Right lobe of liver (tissue), 6 donors: Measurements from ENCODE around the gene OBSCN. TPM values are rescaled to one million over a fixed set of nuclear protein-coding genes. Genes with fewer than 3 reads are reported as not detected.

Experiments
- ATAC-seq, 4 donors: fragments of 200-7000 bp; cut with Tn5 transposase; one replicate each; pipeline ENCODE4 v1.9.1; 2020; ENCODE audit warnings: mild to moderate bottlenecking in 4 of 4, moderate library complexity in 4 of 4
- DNase-seq, 3 donors: peaks; one replicate each; pipeline ENCODE4 v3.0.0-alpha.2; 2020
- H3K27ac ChIP-seq, 3 donors: fragments of 200-600 bp; one replicate each; pipeline ENCODE4 v1.8.0; 2022
- H3K27me3 ChIP-seq, 2 donors: fragments of 200-600 bp; one replicate each; pipeline ENCODE4 v1.8.0; 2022
- H3K36me3 ChIP-seq, 4 donors: fragments of 200-600 bp; sonication (generic) in 1 of 4; one replicate each; pipeline versions ENCODE4 v1.5.1 to v1.8.0; 2017 to 2022; ENCODE audit warnings: control low read depth in 1 of 4
- H3K4me1 ChIP-seq, 4 donors: fragments of 200-600 bp; sonication (generic) in 1 of 4; one replicate each; pipeline versions ENCODE4 v1.5.1 to v1.8.0; 2017 to 2022; ENCODE audit warnings: control low read depth in 1 of 4
- H3K4me3 ChIP-seq, 3 donors: fragments of 200-600 bp; one replicate each; pipeline ENCODE4 v1.8.0; 2022
- H3K9me3 ChIP-seq, 4 donors: fragments of 200-600 bp; sonication (generic) in 1 of 4; one replicate each; pipeline versions ENCODE4 v1.5.1 to v1.8.0; 2017 to 2022; ENCODE audit warnings: control low read depth in 1 of 4
- POLR2A ChIP-seq: fragments of 450-650 bp; IDR thresholded peaks from one replicate; pipeline ENCODE4 v1.6.1; 2017; ENCODE audit warnings: antibody characterized with exemption, mild to moderate bottlenecking
- WGBS: methylation state at CpG from one replicate; pipeline ENCODE4 v1.1.6; 2018; ENCODE audit warnings: low coverage, low lambda C conversion rate; ENCODE audit not compliant: insufficient coverage; ENCODE audit errors: missing lambda C conversion rate; 5-methylcytosine and 5-hydroxymethylcytosine counted together
- intact Hi-C, 2 donors: fragments of 100-400 bp; cut with DNase I; formaldehyde crosslinking; loops; one replicate each; pipeline versions ENCODE4 v1.11.2 to v1.14.1; 2022
- total RNA-seq, 6 experiments: library from RNA; depleted of rRNA in 2 of 6; stranded (reverse); fragments of >200 nt in 2 of 6; fragmentation: NEBNext Ultra II Directional in 3 of 6; extraction: Animal tissue kit (Norgen Biotek cat#: 25700) in 3 of 6; gene quantifications; one replicate each; pipeline versions ENCODE4 v1.1.0 to v1.2.4, GENCODE V29; 2016 to 2023
- TF ChIP-seq, protein P1 (sequence below), 4 donors: fragments of 200-600 bp in 3 of 4; fragments of 450-650 bp in 1 of 4; IDR thresholded peaks; one replicate each; pipeline versions ENCODE4 v1.5.1 to v1.8.0; 2016 to 2022; ENCODE audit warnings: antibody characterized with exemption in 4 of 4, mild to moderate bottlenecking in 2 of 4
- donor health status: DM: no; HTN: yes; CAD: no.
- donor health status: DM: no; HTN: no; CAD: no.
- donor health status: DM: no; HTN: no; CAD: no.
- donor health status: DM: no; HTN: yes; CAD: no.
- donor health status: DM: no; HTN: yes; CAD: no.

The OBSCN gene
- total RNA-seq, 6 experiments from 2014 or later = 0.43 to 3.5 (median 2.0) TPM

DNA sequence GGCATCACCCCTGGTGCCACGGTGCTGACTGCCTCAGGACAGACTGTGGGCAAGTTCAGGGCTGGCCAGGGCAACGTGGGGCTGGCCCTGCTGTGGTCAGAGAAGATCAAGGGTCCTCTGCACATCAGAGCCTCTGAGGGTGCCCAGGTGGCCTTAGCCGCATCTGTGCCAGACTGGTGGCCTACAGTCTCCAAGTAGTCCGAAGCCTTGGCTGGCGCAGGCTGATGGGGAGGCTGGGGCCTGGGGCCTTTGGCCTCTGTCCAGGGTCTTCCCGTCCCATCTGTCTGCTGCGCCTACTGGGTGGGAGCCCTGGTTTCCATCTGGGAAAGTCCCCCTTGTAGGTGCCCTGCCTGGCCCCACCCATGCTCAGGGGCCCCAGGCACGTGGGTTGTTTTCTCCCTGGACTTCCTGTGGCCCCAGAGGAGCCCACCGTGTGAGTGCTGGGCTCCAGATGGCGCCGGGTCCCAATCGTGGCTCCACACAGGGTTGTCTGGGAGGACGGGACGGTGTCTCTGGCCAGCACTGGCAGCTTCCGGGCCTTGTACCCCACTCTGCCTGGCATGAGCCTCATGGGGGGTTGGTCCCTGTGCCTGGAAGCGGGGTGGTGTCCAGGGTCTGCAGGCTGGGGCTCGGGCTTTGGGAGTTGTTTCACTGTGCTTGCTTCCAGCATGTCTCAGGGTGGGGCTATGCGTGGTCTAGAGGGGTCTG, 32.4 kb upstream of the OBSCN start:
- ATAC-seq (no peak), DNase-seq (no peak)
- Histone ChIP-seq H3K27ac (no peak overlapping the region), H3K9me3 (no peaks in the 10 kb centered on the region), H3K36me3 (peaks cover 0 to 4% (median 0%) of the 10 kb centered on the region in 4 donors), H3K27me3 (no peaks in the 10 kb centered on the region), H3K4me3 (no peak overlapping the region), H3K4me1 (no peaks in the 10 kb centered on the region)
- intact Hi-C loops = no loop called here
- no peak for TF ChIP-seq POLR2A
- TF ChIP-seq, protein P1, sequence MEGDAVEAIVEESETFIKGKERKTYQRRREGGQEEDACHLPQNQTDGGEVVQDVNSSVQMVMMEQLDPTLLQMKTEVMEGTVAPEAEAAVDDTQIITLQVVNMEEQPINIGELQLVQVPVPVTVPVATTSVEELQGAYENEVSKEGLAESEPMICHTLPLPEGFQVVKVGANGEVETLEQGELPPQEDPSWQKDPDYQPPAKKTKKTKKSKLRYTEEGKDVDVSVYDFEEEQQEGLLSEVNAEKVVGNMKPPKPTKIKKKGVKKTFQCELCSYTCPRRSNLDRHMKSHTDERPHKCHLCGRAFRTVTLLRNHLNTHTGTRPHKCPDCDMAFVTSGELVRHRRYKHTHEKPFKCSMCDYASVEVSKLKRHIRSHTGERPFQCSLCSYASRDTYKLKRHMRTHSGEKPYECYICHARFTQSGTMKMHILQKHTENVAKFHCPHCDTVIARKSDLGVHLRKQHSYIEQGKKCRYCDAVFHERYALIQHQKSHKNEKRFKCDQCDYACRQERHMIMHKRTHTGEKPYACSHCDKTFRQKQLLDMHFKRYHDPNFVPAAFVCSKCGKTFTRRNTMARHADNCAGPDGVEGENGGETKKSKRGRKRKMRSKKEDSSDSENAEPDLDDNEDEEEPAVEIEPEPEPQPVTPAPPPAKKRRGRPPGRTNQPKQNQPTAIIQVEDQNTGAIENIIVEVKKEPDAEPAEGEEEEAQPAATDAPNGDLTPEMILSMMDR (IDR thresholded peaks at IDR 0.05) = no peak
- 100% methylated on average over 1 of the region's 18 CpGs for WGBS

DNA sequence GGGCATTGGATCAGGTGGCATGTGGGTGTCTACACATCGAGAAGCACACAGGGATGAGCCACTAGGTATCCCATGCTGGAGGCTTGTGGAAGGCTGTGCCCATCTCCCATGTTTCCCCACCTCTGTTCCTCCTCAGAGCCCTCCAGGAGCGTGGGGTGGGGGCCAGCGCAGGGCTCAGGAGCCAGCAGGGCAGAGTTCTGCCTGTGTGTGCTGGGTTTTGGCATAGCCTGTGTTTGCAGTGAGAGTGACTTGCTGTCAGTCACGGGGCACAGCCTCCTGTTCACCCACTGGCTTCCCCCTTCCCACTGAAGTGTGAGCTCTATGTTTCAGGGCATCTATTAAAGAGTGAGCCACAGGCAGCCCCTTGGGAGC, 31.8 kb upstream of the OBSCN start:
- Histone ChIP-seq H3K4me1 (no peaks in the 10 kb centered on the region), H3K4me3 (no peak overlapping the region), H3K27ac (no peak overlapping the region), H3K27me3 (no peaks in the 10 kb centered on the region), H3K36me3 (peaks cover 0 to 4% (median 0%) of the 10 kb centered on the region in 4 donors), H3K9me3 (no peaks in the 10 kb centered on the region)
- no peak for TF ChIP-seq POLR2A
- TF ChIP-seq, protein P1 (IDR thresholded peaks at IDR 0.05) = no peak
- ATAC-seq (no peak), DNase-seq (no peak)
- intact Hi-C loops = no loop called here
- no CpG with 5 or more reads among the region's 4 CpGs for WGBS

DNA sequence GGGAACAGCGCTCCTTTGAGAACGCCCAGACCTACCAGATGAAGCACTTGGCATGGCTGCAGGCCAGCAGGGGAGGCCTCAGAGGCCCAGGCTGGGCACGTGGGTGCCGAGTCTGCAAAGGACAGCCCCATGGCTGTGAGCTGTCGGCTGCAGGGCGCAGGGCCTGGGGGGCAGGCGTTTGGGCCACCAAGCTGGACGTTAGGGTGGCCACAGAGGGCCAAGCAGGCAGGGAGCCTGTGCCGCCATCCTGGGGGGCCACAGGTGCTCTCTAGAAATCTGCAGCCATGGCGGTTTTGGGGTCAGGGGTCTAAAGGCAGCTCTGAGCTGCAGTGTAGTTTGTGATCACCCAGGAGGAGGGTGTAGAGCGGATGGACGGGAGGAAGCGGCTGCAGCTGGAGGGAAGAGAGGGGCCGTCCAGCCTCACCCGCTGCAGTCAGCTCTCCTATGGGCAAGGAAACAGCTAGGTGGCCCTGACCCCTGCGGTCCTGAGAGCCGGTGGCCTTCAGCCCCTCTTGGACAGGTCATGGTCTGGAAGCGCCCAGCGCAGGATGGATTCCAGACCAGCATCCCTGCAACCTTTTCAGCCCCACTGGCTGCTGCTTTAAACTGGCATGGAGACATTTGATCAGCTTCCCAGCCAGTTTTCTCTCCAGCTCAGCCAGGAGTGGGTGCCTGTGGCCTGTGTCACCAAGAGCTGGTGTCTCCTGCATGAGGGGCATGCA, 31.2 kb upstream of the OBSCN start:
- intact Hi-C loops = no loop called here
- no peak overlapping the region for H3K4me3 ChIP-seq

GRCh38 chr1:228177183-228177475, 30.7 kb upstream of the OBSCN start:
- Histone ChIP-seq H3K27ac (no peak overlapping the region), H3K9me3 (no peaks in the 10 kb centered on the region), H3K36me3 (peaks cover 0 to 4% (median 0%) of the 10 kb centered on the region in 4 donors), H3K4me1 (no peaks in the 10 kb centered on the region), H3K27me3 (no peaks in the 10 kb centered on the region), H3K4me3 (no peak overlapping the region)
- no peak for DNase-seq
- WGBS = 80% methylated on average over 2 of the region's 5 CpGs
- ATAC-seq = no peak
- intact Hi-C loops = no loop called here
- TF ChIP-seq, protein P1 (IDR thresholded peaks at IDR 0.05) = no peak
- TF ChIP-seq POLR2A = no peak

More for the DNA sequence above, 31.2 kb upstream of the OBSCN start:
- Histone ChIP-seq H3K27me3 (no peaks in the 10 kb centered on the region), H3K4me1 (no peaks in the 10 kb centered on the region), H3K27ac (no peak overlapping the region), H3K36me3 (peaks cover 0 to 4% (median 0%) of the 10 kb centered on the region in 4 donors), H3K9me3 (no peaks in the 10 kb centered on the region)
- TF ChIP-seq, protein P1 (IDR thresholded peaks at IDR 0.05) = no peak
- TF ChIP-seq POLR2A = no peak
- ATAC-seq (no peak), DNase-seq (no peak)
- WGBS = 70% methylated on average over 4 of the region's 19 CpGs
